CD4-positive, alpha-beta T cell treated with Interleukin-17A for 4 hours (primary cell): ENCODE data around the gene MFSD12.
"Not testable (repeated sequence)": the region's sequence is repeated elsewhere in the genome, so short reads cannot be mapped to it uniquely, and the experiment has no call there.

Experiments used
- DNase-seq: peaks from one replicate; pipeline ENCODE4 v3.0.0-alpha.2; 2020; ENCODE audit warnings: mixed read lengths

The MFSD12 gene

DNA sequence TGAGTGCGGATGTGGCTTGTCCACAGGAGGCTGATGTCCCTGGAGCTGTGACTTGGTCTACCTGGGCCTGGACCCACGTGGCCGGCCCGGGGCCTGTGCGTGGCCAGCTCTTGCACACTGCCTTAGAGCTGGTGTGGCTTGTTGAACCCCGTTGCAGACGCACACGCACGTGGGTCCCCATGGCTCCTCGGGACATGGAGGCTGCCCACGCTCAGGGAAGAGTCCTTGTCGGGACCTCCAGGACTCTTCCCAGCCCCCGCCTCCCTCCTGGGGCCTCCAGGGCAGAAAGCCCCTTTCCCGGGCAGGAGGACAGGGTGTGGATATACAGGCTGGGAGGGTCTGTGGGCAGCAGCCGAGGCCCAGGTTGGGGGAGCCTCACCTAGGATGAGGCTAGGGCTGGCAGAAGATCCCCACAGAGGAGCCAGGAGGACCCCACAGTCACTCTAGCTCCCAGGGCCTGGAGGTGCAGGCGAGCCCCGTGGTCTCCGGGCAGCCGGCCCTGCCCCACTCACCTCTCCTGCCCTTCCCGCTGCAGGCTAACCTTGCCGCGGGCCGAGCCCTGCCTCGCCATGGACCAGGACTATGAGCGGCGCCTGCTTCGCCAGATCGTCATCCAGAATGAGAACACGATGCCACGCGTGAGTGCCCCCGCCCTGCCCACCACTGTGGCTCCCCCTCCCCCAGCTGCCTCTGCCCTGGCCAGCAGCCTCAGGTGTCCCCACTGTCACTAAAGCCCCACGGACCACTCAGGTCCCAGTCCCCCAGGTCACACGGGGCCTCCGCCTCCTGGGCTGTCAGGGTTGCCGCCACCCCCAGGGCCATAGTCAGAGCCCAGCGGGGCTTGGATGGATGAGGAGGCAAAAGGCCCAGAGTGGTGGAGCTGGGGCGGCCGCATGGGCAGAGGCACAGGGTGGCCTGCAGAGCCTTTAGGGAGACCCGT, 34.7 kb downstream of the MFSD12 start:
- no peak for DNase-seq

DNA sequence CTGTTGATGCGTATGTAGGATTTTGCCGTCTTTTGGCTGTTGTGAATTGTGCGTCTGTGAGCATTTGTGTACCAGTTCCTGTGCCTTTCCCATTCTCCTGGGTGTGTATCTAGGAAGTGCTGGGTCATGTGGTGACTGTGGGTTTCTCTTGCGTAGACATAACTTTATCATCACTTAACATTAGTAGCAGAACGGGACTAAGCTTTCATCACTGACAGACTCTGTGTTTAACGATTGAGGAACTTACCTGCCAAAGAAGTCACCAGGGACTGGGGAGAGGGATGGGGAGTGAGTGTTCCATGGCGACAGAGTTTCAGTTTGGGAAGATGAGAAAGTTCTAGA, 36.3 kb downstream of the MFSD12 start:
- DNase-seq = no peak

- no peak for DNase-seq
Observed at GRCh38 chr19:3520166-3521103, 37.0 kb downstream of the MFSD12 start.

DNA sequence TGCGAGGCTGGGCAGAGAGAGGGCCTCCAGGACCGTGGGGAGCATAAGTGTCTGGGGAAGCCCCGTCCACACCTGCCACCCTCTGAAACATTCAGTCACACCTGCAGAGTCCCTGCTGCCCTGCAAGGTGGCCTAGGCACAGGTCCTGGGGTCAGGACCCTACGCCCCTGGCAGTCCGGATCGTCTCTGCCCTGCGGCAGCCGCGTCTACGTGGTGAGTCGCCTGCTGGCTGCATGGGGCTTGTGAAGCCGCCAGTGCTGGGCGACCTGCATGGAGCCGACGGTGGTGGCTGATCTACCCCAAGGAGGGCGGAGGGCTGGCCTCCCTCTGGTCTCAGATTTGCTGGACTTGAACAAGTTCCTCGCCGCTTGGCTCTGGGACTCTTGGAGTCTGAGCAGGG, 38.3 kb downstream of the MFSD12 start:
- no peak for DNase-seq

- no peak for DNase-seq
Observed at GRCh38 chr19:3518659-3519058, 38.7 kb downstream of the MFSD12 start.

GRCh38 chr19:3518255-3518654, 39.1 kb downstream of the MFSD12 start:
- DNase-seq = no peak

DNA sequence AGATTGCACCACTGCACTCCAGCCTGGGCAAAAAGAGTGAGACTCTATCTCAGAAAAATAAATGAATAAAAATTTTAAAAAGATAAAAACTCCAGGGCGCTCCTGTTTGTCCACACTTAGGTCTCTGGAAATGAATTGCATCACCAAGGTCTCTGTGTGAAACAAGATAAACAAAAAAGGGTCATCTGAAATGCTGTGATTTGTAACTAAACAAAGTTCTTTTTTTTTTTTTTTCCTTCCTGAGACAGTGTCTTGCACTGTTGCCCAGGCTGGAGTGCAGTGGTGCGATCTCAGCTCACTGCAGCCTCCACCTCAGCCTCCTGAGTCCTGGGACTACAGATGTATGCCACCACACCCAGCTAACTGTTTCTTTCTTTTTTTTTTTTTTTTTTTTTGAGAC, 39.7 kb downstream of the MFSD12 start:
- no peak for DNase-seq

- DNase-seq = peak; percentile 66
Observed at GRCh38 chr19:3516675-3517207, 40.6 kb downstream of the MFSD12 start.

DNA sequence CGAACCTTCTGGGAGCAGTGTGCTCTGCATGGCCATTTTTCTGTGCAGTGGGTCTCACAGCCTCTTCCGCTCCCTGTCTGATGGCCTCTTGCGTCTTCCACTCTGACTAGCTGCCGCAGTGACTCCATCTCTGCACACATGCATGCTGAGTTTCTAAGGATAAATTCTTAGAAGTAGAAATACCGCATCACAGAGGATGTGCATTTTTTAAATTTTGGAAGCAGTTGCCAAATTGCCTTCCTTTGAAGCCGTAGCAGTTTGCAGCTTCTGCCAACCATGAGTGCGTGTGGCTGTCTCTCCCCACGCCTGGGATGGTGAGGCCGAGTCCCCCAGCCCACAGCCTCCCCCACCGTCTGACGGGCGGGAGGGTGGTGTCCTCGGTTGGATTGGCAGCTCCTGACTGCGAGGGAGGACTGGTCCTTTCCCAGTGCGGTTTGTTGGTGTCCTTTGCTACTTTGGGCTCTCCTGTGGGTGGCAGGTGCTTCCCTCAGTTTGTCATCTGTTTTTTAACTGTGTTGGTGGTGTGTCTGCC, 41.4 kb downstream of the MFSD12 start:
- DNase-seq = no peak

GRCh38 chr19:3514930-3515329, 42.5 kb downstream of the MFSD12 start:
- no peak for DNase-seq

DNA sequence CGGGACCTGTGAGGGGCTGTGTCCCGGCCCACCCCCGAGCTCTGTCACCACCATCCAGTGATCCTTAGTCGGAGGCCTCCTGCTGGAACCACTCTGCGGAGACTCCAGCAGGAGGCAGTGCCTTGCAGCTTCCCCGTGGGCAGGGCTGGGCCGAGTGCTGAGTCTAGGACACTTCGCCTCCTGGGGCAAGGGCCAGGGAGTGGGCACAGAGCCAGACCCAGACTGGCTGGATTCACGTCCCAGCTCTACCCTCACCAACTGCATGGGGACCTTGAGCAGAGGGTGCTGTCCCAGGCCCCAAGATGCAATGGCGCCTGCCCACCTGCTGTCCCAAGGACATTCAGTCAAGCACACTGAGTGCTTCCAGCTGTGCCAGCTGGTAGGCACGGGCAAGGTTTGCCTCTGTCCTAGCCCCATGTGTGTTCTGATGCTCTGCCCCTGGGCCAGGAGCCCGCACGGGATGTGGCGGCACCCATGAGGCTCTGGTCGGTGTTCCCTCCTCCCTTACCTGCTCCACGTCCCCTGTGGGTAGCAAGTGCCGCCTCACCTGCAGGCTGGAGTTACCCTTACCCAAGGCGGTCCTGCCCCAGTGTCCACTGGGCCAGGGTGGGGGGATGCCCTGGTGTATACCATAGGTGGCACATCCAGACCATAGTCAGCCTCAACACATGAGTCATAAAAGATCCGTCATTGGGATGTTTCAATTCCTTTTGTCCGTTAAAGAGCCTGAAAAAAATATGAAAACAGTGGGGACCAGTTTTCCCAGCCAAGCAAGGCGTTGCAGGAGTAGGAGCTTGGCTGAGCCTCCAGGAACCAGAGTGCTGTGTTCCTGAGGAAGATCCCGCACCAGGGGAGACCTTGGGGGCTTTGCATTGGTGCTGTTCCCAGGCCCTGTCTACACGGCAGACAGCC, 43.9 kb downstream of the MFSD12 start:
- no peak for DNase-seq

DNA sequence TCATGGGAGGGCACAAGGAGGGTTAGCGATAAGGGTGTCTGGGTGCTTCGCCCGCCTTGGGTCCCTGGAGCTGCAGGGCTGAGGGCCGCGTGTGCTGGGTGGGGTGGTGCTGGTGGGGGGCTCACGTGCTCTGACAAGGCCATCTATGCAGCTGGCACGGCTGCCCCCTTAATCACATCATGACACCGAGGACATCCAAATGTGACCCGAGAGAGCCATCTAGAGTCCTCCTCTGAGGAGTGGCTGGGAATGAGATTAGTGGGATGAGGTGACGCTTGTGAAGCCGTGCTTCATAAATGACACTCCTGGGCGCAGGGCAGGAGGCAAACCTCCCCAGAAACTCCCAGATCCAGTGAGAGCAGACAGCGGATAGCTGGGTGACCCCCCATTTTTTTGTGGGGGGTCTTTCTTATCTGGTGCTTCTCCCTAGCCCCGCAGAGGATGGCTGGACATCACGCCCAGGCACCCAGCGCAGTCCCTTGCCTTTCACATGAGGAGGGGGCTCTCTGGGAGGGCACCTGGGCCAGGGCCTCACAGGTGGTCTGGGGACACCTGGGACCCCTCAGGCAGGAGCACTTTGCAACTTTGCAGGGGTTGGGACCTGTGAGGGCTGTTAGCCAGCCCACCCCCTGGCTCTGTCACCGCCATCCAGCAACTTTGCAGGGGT, 44.7 kb downstream of the MFSD12 start:
- DNase-seq = no peak

DNA sequence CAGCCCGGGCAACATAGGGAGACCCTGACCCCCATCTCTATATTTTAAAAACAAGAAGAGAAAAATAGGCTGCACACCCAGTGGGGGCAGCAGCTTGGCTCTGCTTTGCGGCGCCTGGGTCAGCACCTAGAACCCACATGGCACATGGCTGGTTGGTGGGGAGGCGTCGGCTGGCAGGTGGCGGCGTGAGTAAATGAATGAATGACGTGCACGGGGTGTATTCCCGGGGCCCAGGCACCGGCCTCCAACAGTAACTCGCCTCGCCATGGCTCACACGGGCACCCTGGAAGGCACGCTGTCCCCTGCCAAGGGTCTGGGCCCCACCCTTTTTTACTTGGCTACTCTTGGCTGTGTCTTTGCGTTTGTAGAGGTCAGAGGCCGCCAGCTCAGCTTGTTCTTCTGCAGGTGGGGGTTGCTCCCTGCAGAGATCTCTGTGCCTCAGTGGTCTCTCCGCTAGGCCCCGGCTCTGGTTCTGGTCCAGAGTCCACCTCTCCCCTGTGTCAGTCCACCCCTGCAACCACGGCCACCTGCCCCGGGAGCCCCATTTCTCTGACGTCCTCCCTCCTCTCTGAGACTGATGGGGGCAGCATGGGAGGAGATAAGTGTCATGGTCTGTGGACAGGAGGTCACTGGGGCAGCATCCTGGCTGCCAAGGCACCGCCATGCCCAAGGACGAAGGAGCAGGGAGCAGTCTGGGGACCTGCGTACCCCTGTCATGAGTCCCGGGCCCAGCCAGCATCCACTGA, 45.7 kb downstream of the MFSD12 start:
- no peak for DNase-seq

DNA sequence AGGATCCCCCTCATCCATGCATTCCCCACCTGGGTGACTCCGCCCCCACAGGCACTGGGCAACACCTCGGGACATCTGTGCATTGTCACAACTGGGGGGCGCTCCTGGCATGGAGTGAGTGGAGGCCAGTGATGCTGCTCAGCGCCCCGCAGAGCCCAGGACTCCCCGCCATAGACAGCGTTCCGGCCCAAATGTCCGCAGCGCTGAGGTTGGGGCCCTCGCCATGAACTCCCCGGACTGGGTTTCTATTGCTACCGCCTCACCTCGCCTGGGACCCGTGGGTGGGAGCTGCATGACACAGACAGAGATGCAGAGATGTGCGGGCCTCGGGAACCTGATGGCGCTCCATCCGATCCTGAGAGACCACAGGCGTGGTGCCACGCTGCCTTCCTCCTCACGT, 46.7 kb downstream of the MFSD12 start:
- DNase-seq = no peak

DNA sequence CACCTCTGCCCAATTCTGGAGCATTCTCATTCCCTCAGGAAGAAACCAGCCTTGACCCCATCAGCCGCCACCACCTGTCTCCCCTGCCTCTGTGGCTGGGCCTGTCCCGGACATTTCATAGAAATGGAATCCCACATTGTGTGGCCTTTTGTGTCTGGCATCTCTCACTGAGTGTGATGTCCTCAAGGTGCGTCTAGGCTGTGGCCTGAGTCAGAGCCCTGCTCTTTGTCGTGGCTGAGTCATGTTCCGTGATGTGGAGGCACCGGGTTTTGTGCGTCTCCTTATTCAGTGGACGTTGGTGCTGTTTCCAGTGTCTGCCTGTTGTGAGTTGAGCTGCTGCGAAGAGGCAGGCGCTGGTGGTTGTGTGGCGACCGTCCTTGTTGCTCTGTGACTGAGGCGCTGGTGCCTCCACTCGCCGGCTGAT, 47.8 kb downstream of the MFSD12 start:
- no peak for DNase-seq

- DNase-seq = no peak
Observed at GRCh38 chr19:3508771-3509535, 48.4 kb downstream of the MFSD12 start.

- DNase-seq = not testable (repeated sequence)
Observed at GRCh38 chr19:3508121-3508661, 49.2 kb downstream of the MFSD12 start.

GRCh38 chr19:3507371-3508120, 49.8 kb downstream of the MFSD12 start:
- DNase-seq = peak; percentile 69
